Measurements from ENCODE around the gene ADRM1.

GRCh38 chr20:62337558-62338293, 34.9 kb downstream of the ADRM1 start:
- TF ChIP-seq EZH2phosphoT487 (IDR thresholded peaks at IDR 0.05; ENCODE audit: borderline replicate concordance, low read length): no peak
- TF ChIP-seq CTCF (IDR thresholded peaks at IDR 0.05; ENCODE audit: low read depth, low read length, poor library complexity, severe bottlenecking): no peak

Measured in DOHH2 (cell line).